ENCODE results near the gene VPS52.

VPS52 gene

DNA sequence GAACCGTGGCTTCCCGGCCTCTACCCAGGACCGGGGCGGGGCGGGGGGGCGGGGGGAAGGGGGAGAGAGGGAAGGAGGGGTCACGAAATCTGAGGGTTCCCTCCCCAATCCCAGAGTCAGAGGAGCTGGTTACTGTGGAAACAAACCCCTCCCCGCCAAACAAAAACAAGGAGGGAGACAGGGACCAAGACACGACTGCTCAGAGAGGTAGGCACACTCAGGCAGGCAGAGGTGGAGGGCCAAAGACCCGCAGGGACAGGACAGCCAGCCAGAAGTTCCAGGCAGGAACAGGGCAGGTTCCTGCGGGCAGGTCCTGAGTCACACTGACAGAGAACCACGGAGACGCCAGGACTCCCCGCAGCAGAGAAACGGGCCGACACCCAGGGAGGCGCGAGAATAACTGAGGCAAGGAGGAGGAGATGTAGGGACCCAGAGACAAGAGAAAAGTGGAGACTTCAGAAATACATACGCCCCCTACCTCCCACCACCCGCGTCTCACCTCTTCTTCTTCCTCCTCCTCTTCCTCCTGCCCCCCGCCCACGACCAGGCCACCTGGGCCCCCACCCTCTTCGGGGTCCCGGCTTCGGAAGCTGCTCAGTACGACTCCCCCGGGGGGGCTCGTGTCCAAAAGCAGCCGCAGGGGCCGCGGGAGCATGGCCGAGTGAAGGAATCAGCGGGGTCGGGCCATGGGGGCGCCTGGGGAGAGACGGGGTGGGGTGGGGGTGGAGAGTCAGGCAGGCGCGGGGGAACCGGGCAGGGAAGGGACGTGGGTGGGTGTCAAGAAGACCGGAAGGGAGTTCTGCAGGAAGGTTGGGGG, 26.5 kb upstream of the VPS52 start:
- DNase-seq (ENCODE audit: low read depth): peak; percentile 83
- peak overlapping the region; percentile 83 for H3K4me3 ChIP-seq (ENCODE audit: low read depth, low read length)

DNA sequence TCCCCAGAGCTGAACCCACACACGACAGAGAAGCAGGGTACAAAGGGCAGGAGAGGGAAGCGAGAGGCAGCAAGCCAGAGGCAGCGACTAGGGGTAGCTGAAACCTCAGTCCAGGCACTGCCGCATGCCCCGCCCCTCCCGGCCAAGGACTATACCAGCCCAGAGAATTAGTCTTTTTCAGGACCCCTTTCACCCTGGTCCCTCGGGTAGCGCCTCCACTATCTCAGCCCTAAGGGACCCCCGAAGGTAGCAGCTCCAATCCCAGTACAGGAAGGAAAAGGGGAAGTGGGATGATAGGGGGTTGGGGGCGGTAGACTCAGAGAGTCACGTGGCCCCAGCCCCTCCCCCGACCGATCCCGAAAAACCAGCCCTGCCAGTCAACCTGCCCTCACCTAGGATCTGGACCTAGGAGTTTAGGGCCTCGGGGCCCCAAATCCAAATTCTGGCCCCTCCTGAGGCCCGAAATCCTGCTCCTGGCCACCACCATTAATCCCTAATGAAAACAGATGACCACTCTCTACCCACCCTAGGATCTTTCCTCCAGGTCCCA, 25.8 kb upstream of the VPS52 start:
- peak; percentile 87 for TF ChIP-seq MAX (IDR thresholded peaks at IDR 0.05; ENCODE audit: low read depth, low read length)
- TF ChIP-seq MYC (IDR thresholded peaks at IDR 0.05; ENCODE audit: low read depth, low read length): no peak
- DNase-seq (ENCODE audit: low read depth): peak; percentile 69
- H3K4me3 ChIP-seq (ENCODE audit: low read depth, low read length): peak overlapping the region; percentile 83

More for the DNA sequence above, 26.5 kb upstream of the VPS52 start:
- TF ChIP-seq MYC (IDR thresholded peaks at IDR 0.05; ENCODE audit: low read depth, low read length) (no peak), POLR2A (IDR thresholded peaks at IDR 0.05; ENCODE audit: extremely low read depth, insufficient read length) (peak; percentile 35), MAX (IDR thresholded peaks at IDR 0.05; ENCODE audit: low read depth, low read length) (no peak), CTCF (IDR thresholded peaks at IDR 0.05; ENCODE audit: low read depth, low read length) (no peak)

- H3K4me3 ChIP-seq (ENCODE audit: low read depth, low read length): peak overlapping the region; percentile 83
- TF ChIP-seq MYC (IDR thresholded peaks at IDR 0.05; ENCODE audit: low read depth, low read length): no peak
- no peak for TF ChIP-seq MAX (IDR thresholded peaks at IDR 0.05; ENCODE audit: low read depth, low read length)
- TF ChIP-seq POLR2A (IDR thresholded peaks at IDR 0.05; ENCODE audit: extremely low read depth, insufficient read length): no peak
- no peak for TF ChIP-seq CTCF (IDR thresholded peaks at IDR 0.05; ENCODE audit: low read depth, low read length)
- no peak for DNase-seq (ENCODE audit: low read depth)
Measured at GRCh38 chr6:33296797-33297405, 25.2 kb upstream of the VPS52 start.

DNA sequence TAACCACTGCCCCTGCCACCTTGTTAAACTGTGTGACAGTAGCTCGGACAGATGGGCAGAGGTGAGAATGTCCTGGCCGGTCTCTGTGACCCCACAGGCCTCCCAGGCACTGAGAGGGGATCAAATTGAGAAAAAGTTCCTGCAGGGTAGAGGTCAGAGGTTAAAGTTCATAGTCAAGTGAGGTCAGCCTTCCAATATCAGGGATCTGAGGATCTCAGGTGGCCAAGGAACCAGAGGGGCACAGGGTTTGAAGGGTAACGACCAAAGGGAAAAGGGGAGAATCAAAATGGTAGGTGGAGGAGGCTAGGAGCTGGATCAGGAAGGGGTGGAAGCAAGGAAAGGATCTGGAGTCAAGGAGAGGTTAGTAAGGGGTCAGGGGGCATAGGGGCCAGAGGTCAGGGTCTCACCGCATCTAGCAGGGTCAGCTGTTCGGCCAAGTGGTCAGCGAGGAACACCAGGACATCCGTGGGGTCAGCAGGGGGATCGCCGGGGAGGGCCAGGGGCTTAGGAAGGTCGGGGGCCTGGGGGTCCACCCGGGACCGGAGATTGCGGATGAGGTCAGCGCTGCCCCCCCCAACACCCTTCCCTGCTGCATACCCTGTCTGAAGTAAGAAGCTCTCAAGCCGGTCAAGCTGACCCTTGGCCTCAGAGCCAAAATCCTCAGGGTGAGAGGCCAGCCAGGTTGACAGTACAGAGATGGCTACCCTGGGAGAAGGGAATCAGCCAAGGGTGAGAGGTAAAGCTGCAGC, 24.1 kb upstream of the VPS52 start:
- DNase-seq (ENCODE audit: low read depth): no peak
- TF ChIP-seq POLR2A (IDR thresholded peaks at IDR 0.05; ENCODE audit: extremely low read depth, insufficient read length) (no peak), MYC (IDR thresholded peaks at IDR 0.05; ENCODE audit: low read depth, low read length) (no peak), CTCF (IDR thresholded peaks at IDR 0.05; ENCODE audit: low read depth, low read length) (no peak), MAX (IDR thresholded peaks at IDR 0.05; ENCODE audit: low read depth, low read length) (no peak)
- H3K4me3 ChIP-seq (ENCODE audit: low read depth, low read length): no peak overlapping the region

- DNase-seq (ENCODE audit: low read depth): no peak
- no peak for TF ChIP-seq MYC (IDR thresholded peaks at IDR 0.05; ENCODE audit: low read depth, low read length)
- TF ChIP-seq MAX (IDR thresholded peaks at IDR 0.05; ENCODE audit: low read depth, low read length): no peak
- TF ChIP-seq CTCF (IDR thresholded peaks at IDR 0.05; ENCODE audit: low read depth, low read length): no peak
- TF ChIP-seq POLR2A (IDR thresholded peaks at IDR 0.05; ENCODE audit: extremely low read depth, insufficient read length): no peak
- H3K4me3 ChIP-seq (ENCODE audit: low read depth, low read length): no peak overlapping the region
Measured at GRCh38 chr6:33294086-33294823, 22.6 kb upstream of the VPS52 start.
